Activated CD8-positive, alpha-beta T cell treated with anti-CD3 and anti-CD28 coated beads for 36 hours (primary cell): Measurements from ENCODE around the gene MB21D2. TPM values are rescaled to one million over a fixed set of nuclear protein-coding genes. Genes with fewer than 3 reads are reported as not detected.

Experiments
- ATAC-seq: fragments of 200-7000 bp; cut with Tn5 transposase; one replicate; pipeline ENCODE4 v1.10.0; 2021; ENCODE audit warnings: mild to moderate bottlenecking, moderate library complexity
- CTCF ChIA-PET: fragments of 350-600 bp; sonication (Branson Sonifier 250); formaldehyde crosslinking; loops from one replicate; lab custom pipeline; 2021; ENCODE audit warnings: antibody characterized with exemption; lab: Charles Lee
- POLR2A ChIA-PET: fragments of 350-600 bp; sonication (Branson Sonifier 250); formaldehyde crosslinking; loops from one replicate; lab custom pipeline; 2021; ENCODE audit warnings: antibody characterized with exemption; lab: Charles Lee
- DNase-seq: peaks from one replicate; pipeline ENCODE4 v3.0.0-alpha.2; 2020
- H3K27ac Mint-ChIP-seq: one replicate; pipeline ENCODE4 v1.8.0; 2021; ENCODE audit warnings: mild to moderate bottlenecking, mixed read lengths
- H3K27me3 Mint-ChIP-seq: one replicate; pipeline ENCODE4 v1.8.0; 2021; ENCODE audit warnings: mixed read lengths
- H3K36me3 Mint-ChIP-seq: one replicate; pipeline ENCODE4 v1.8.0; 2021; ENCODE audit warnings: low read depth, mixed read lengths
- H3K4me1 Mint-ChIP-seq: one replicate; pipeline ENCODE4 v1.8.0; 2021; ENCODE audit warnings: low read depth, mixed read lengths
- H3K4me3 Mint-ChIP-seq: one replicate; pipeline ENCODE4 v1.8.0; 2021; ENCODE audit warnings: mild to moderate bottlenecking, moderate library complexity, mixed read lengths
- H3K9me3 Mint-ChIP-seq: one replicate; pipeline ENCODE4 v1.8.0; 2021; ENCODE audit warnings: mixed read lengths
- intact Hi-C: fragments of 100-400 bp; cut with micrococcal nuclease; formaldehyde crosslinking; loops from one replicate; pipeline ENCODE4 v1.10.0; 2022
- total RNA-seq, 2 experiments: library from RNA; stranded (reverse); gene quantifications; one replicate each; pipeline ENCODE4 v1.2.3, GENCODE V29; 2021
- TF ChIP-seq, protein P1 (sequence below): fragments of 200-600 bp; IDR thresholded peaks from one replicate; pipeline ENCODE4 v1.8.0; 2022; ENCODE audit warnings: antibody characterized with exemption, mild to moderate bottlenecking

The MB21D2 gene
- total RNA-seq, 2 experiments from 2014 or later: 3.1 to 3.2 TPM

DNA sequence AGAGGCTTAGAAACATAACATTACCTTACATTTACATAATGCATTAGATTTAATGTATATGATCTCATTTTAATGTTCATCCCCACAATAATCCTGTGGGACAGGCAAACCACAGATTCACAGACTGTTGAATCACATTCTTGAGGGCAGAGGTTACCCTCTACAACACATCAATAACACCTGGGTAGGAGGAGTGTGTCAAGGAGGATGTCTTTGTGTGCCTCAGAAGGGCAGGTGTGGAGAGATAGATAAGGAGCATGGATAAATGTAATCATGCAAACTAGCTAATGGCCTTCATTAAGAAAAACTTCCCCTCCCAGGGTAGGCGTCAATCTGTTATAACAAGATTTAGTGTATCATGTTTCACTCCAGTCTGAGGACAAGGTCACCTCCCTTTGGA is 12.9 kb upstream of the MB21D2 start:
- ATAC-seq: no peak
- ChIA-PET CTCF (no interaction called here), POLR2A (no interaction called here)
- H3K4me1 Mint-ChIP-seq: no peaks in the 10 kb centered on the region
- no peak overlapping the region for H3K27ac Mint-ChIP-seq
- no peaks in the 10 kb centered on the region for H3K36me3 Mint-ChIP-seq
- TF ChIP-seq, protein P1, sequence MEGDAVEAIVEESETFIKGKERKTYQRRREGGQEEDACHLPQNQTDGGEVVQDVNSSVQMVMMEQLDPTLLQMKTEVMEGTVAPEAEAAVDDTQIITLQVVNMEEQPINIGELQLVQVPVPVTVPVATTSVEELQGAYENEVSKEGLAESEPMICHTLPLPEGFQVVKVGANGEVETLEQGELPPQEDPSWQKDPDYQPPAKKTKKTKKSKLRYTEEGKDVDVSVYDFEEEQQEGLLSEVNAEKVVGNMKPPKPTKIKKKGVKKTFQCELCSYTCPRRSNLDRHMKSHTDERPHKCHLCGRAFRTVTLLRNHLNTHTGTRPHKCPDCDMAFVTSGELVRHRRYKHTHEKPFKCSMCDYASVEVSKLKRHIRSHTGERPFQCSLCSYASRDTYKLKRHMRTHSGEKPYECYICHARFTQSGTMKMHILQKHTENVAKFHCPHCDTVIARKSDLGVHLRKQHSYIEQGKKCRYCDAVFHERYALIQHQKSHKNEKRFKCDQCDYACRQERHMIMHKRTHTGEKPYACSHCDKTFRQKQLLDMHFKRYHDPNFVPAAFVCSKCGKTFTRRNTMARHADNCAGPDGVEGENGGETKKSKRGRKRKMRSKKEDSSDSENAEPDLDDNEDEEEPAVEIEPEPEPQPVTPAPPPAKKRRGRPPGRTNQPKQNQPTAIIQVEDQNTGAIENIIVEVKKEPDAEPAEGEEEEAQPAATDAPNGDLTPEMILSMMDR: no peak
- DNase-seq: no peak
- intact Hi-C loops: no loop called here
- H3K27me3 Mint-ChIP-seq: peaks cover 2% of the 10 kb centered on the region
- H3K4me3 Mint-ChIP-seq: no peak overlapping the region
- no peaks in the 10 kb centered on the region for H3K9me3 Mint-ChIP-seq

DNA sequence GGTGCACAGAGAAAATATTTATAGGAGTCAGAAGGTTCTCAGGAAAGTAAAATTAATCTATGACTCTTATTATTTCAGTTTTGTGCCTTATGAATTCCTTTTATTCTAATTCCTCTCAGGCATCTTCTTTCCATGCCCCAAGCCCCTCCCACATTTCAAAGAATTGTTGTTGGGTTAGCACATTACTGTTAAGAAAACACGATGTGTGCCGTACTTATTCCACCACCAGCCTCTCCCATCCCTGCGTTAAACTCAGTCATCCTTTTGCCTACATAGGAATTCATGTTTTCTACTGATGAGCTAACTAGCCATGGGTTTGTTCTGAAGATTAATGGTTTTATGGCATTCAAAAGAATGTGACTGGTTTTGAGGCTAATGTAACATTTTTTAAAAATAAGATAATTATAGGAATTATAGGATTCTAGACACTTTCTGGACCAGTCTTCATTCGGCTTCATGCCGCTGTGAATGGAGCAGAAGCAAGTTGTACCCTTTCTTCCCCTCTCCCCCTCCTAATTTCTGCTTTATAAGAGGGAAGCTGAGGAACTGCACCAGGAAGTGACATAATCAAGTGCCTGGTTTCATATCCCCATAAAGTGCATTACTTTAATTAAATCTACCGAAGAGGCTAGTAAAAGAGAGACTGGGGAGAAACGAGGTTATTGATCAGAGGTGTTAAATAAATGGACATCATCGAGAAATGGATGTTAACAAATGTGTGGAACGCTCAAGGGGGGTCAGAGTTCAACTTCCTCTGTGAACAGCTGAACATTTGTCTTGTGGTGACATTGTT is 12.3 kb upstream of the MB21D2 start:
- no peak for DNase-seq
- ChIA-PET POLR2A (no interaction called here), CTCF (no interaction called here)
- H3K27ac Mint-ChIP-seq: no peak overlapping the region
- ATAC-seq: no peak
- no peaks in the 10 kb centered on the region for H3K36me3 Mint-ChIP-seq
- peaks cover 2% of the 10 kb centered on the region for H3K27me3 Mint-ChIP-seq
- intact Hi-C loops: no loop called here
- H3K4me1 Mint-ChIP-seq: no peaks in the 10 kb centered on the region
- TF ChIP-seq, protein P1: no peak
- no peak overlapping the region for H3K4me3 Mint-ChIP-seq
- H3K9me3 Mint-ChIP-seq: no peaks in the 10 kb centered on the region

DNA sequence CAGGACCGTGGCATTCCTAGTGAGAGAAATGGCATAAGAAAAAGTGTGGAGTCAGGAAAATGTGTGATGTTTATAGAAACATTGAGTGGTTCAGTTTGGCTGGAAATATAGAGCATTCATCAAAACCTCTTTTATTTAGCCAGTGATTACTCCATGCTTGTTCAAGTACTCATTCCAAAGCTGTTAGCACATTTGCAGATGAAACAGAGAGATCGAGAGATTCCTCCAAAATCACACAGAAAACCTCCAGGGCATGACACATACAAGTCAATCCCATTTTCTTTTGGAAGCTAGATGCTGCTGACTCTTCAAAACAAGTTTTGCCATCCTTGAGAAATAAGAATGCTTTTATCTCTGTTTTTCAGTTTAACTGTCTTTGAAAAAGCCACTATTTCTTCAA is 11.5 kb upstream of the MB21D2 start:
- intact Hi-C loops: no loop called here
- DNase-seq (no peak), ATAC-seq (no peak)
- ChIA-PET CTCF (no interaction called here), POLR2A (no interaction called here)
- Mint-ChIP-seq H3K27ac (no peak overlapping the region), H3K4me1 (no peaks in the 10 kb centered on the region), H3K36me3 (no peaks in the 10 kb centered on the region), H3K27me3 (peaks cover 2% of the 10 kb centered on the region), H3K4me3 (no peak overlapping the region), H3K9me3 (no peaks in the 10 kb centered on the region)
- TF ChIP-seq, protein P1: no peak

DNA sequence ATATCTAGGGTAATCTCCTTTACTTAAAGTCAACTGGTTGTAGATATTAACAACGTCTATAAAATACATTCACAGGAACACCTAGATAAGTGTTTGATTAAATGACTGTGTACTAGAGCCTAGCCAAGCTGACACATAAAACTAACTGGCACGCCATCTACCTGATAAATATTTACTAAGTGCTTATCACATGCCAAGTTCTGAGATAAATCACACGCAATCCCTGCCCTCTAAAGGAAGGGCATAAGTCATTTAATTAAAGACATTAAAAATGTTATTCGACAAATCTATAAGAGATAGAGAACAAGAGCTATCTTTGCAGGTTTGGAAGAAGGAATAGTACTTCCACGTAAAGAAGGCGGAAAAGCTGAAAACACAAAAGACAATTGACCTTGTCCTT is 11.1 kb upstream of the MB21D2 start:
- no peaks in the 10 kb centered on the region for H3K9me3 Mint-ChIP-seq
- no peaks in the 10 kb centered on the region for H3K36me3 Mint-ChIP-seq
- no peak for ATAC-seq
- no peak overlapping the region for H3K4me3 Mint-ChIP-seq
- intact Hi-C loops: no loop called here
- H3K4me1 Mint-ChIP-seq: no peaks in the 10 kb centered on the region
- DNase-seq: no peak
- CTCF ChIA-PET: no interaction called here
- peaks cover 2% of the 10 kb centered on the region for H3K27me3 Mint-ChIP-seq
- TF ChIP-seq, protein P1: no peak
- POLR2A ChIA-PET: no interaction called here
- H3K27ac Mint-ChIP-seq: no peak overlapping the region

DNA sequence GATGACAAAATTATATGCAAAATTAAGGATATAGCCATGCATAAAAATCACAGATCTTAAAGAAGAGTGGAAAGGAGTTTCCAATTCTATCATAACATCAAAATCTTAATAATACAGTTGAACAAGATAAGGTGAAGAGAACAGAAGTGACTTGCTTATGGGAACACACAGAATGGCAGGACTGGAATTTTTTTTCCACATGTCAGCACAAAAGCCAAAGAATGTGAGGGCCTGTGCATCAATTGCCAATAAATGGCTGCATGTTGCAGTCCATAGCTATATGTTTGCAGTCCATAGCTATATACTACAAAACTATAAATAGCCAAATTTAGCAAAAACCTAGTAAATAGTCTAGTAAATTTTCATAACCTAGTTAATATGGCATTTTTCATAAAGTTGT is 10.4 kb upstream of the MB21D2 start:
- ATAC-seq (no peak), DNase-seq (no peak)
- no peak overlapping the region for H3K27ac Mint-ChIP-seq
- H3K4me1 Mint-ChIP-seq: no peaks in the 10 kb centered on the region
- H3K9me3 Mint-ChIP-seq: no peaks in the 10 kb centered on the region
- CTCF ChIA-PET: no interaction called here
- H3K4me3 Mint-ChIP-seq: no peak overlapping the region
- TF ChIP-seq, protein P1: no peak
- H3K36me3 Mint-ChIP-seq: no peaks in the 10 kb centered on the region
- H3K27me3 Mint-ChIP-seq: peaks cover 2% of the 10 kb centered on the region
- intact Hi-C loops: no loop called here
- POLR2A ChIA-PET: no interaction called here
